IMR-90 (cell line): ENCODE data around the gene CCSER1.

ENCODE experiments used
- CEBPB ChIP-seq: IDR thresholded peaks from 2 replicates; pipeline ENCODE4 v1.6.1; 2012; ENCODE audit warnings: low read depth, low read length, improper control_type of control experiment
- POLR2A ChIP-seq: IDR thresholded peaks from 2 replicates; pipeline ENCODE4 v1.6.1; 2012; ENCODE audit warnings: mild to moderate bottlenecking, low read depth, low read length
- RFX5 ChIP-seq: IDR thresholded peaks from 2 replicates; pipeline ENCODE4 v1.8.0; 2012; ENCODE audit warnings: low read depth, mild to moderate bottlenecking, low read length, moderate library complexity
- TF ChIP-seq, protein P1 (sequence below): conservative IDR thresholded peaks from 2 replicates; pipeline ENCODE4 v1.5.1; 2012; ENCODE audit warnings: mild to moderate bottlenecking, low read depth, low read length, improper control_type of control experiment
- TF ChIP-seq, protein P2 (sequence below): fragments of 150-350 bp; IDR thresholded peaks from 2 replicates; pipeline ENCODE4 v1.6.1; 2017; ENCODE audit warnings: mild to moderate bottlenecking, antibody characterized with exemption, low read length, low read depth

- TF ChIP-seq, protein P1, sequence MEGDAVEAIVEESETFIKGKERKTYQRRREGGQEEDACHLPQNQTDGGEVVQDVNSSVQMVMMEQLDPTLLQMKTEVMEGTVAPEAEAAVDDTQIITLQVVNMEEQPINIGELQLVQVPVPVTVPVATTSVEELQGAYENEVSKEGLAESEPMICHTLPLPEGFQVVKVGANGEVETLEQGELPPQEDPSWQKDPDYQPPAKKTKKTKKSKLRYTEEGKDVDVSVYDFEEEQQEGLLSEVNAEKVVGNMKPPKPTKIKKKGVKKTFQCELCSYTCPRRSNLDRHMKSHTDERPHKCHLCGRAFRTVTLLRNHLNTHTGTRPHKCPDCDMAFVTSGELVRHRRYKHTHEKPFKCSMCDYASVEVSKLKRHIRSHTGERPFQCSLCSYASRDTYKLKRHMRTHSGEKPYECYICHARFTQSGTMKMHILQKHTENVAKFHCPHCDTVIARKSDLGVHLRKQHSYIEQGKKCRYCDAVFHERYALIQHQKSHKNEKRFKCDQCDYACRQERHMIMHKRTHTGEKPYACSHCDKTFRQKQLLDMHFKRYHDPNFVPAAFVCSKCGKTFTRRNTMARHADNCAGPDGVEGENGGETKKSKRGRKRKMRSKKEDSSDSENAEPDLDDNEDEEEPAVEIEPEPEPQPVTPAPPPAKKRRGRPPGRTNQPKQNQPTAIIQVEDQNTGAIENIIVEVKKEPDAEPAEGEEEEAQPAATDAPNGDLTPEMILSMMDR, result no peak
- TF ChIP-seq CEBPB, result no peak
- TF ChIP-seq RFX5, result no peak
- TF ChIP-seq POLR2A, result no peak
- TF ChIP-seq, protein P2, sequence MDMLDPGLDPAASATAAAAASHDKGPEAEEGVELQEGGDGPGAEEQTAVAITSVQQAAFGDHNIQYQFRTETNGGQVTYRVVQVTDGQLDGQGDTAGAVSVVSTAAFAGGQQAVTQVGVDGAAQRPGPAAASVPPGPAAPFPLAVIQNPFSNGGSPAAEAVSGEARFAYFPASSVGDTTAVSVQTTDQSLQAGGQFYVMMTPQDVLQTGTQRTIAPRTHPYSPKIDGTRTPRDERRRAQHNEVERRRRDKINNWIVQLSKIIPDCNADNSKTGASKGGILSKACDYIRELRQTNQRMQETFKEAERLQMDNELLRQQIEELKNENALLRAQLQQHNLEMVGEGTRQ, result no peak
Measured at GRCh38 chr4:90163872-90164271, 36.7 kb downstream of the CCSER1 start.
